ENCODE results near the gene ACTR2. TPM values are rescaled to one million over a fixed set of nuclear protein-coding genes. Genes with fewer than 3 reads are reported as not detected.

The ACTR2 gene
- total and polyA plus RNA-seq, 2 of the 13 experiments (the other 11 are each of a cell fraction or from before 2014, with no cell fraction given): 51.2 to 100 TPM

- TF ChIP-seq, protein P1, sequence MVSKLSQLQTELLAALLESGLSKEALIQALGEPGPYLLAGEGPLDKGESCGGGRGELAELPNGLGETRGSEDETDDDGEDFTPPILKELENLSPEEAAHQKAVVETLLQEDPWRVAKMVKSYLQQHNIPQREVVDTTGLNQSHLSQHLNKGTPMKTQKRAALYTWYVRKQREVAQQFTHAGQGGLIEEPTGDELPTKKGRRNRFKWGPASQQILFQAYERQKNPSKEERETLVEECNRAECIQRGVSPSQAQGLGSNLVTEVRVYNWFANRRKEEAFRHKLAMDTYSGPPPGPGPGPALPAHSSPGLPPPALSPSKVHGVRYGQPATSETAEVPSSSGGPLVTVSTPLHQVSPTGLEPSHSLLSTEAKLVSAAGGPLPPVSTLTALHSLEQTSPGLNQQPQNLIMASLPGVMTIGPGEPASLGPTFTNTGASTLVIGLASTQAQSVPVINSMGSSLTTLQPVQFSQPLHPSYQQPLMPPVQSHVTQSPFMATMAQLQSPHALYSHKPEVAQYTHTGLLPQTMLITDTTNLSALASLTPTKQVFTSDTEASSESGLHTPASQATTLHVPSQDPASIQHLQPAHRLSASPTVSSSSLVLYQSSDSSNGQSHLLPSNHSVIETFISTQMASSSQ (IDR thresholded peaks at IDR 0.05; ENCODE audit: low read depth): no peak
- TF ChIP-seq, protein P1 (CRISPR knock-in tag; IDR thresholded peaks at IDR 0.05; ENCODE audit: borderline replicate concordance): peak; percentile 7; the same call in 1 of the 2 replicates
- TF ChIP-seq ZNF691 (CRISPR knock-in tag; IDR thresholded peaks at IDR 0.05; ENCODE audit: borderline replicate concordance, low read depth): no peak
- TF ChIP-seq RORA (CRISPR knock-in tag; IDR thresholded peaks at IDR 0.05): no peak
- peak; percentile 64 for TF ChIP-seq FOSL1 (CRISPR knock-in tag; IDR thresholded peaks at IDR 0.05; ENCODE audit: borderline replicate concordance)
- TF ChIP-seq ZNF275 (CRISPR knock-in tag; IDR thresholded peaks at IDR 0.05; ENCODE audit: borderline replicate concordance): no peak
These were observed 41.4 kb upstream of the ACTR2 start (continued) for GRCh38 chr2:65186093-65186868.

Measured in HepG2 (cell line).